B cell (primary cell): Measurements from ENCODE around the gene SFTPB.

Experiments used
- EZH2 ChIP-seq: IDR thresholded peaks from 2 replicates; pipeline ENCODE4 v1.6.1; 2012; ENCODE audit warnings: borderline replicate concordance, low read depth, mild to moderate bottlenecking, moderate library complexity, low read length; ENCODE audit not compliant: insufficient read depth, poor library complexity, severe bottlenecking
- TF ChIP-seq, protein P1 (sequence below): fragments of 200-600 bp; IDR thresholded peaks from one replicate; pipeline ENCODE4 v1.8.0; 2022; ENCODE audit warnings: antibody characterized with exemption, mild to moderate bottlenecking

DNA sequence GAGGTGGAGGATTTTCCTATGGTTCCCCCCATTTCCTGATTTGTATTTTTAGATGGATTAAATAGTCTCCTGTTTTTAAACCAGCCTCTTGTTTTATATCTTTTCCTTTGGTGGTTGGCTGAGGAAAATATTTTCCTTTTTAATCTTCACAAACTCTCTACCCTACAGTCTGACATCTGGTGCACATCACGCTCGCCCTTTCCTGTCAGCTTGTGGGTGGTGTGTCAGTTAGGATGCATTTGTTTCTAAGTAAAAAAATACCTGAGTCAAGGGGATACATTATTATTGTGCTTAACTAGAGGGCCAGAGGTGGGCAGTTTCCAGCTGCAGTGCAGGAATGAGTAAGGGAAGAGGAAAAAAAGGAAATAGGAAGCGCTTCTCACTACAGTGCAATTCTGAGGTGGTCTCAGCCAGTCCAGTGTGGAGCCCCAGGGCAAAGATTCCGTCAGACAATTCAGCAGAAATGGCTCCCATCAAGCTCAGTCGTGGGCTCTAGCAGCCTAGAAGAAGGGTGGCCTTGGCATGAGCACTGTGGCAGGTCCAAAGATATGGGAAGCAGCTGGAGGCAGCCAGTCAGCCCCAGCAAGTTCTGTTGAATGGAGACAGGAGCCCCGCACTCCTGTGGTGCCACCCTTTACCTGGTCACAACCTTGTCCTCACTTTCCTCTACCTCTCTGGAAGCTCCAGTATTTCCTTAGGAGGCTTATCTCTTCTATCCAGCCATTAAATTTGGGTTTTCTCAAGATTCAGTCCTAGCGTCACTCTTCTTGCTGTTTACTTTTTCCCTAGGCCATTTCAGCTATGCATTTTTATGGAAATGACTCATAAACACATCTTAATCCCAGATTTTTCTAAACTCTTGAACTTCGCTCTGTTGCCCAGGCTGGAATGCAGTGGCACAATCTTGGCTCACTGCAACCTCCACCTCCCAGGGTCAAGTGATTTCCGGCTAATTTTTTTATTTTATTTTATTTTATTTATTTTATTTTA is 18.5 kb downstream of the SFTPB start:
- TF ChIP-seq, protein P1, sequence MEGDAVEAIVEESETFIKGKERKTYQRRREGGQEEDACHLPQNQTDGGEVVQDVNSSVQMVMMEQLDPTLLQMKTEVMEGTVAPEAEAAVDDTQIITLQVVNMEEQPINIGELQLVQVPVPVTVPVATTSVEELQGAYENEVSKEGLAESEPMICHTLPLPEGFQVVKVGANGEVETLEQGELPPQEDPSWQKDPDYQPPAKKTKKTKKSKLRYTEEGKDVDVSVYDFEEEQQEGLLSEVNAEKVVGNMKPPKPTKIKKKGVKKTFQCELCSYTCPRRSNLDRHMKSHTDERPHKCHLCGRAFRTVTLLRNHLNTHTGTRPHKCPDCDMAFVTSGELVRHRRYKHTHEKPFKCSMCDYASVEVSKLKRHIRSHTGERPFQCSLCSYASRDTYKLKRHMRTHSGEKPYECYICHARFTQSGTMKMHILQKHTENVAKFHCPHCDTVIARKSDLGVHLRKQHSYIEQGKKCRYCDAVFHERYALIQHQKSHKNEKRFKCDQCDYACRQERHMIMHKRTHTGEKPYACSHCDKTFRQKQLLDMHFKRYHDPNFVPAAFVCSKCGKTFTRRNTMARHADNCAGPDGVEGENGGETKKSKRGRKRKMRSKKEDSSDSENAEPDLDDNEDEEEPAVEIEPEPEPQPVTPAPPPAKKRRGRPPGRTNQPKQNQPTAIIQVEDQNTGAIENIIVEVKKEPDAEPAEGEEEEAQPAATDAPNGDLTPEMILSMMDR, result no peak
- TF ChIP-seq EZH2, result no peak
